Activated CD4-positive, alpha-beta T cell treated with anti-CD3 and anti-CD28 coated beads, Interleukin-2, Interleukin-4, amounts not matched to agents 100 ng/mL and 50 ng/mL, durations not matched to agents 16 hours and 8 hours (primary cell): ENCODE results near the gene KCNJ10.

Experiments used
- DNase-seq: peaks from one replicate; pipeline ENCODE4 v3.0.0-alpha.2; 2020; ENCODE audit warnings: low spot score

KCNJ10 gene

DNA sequence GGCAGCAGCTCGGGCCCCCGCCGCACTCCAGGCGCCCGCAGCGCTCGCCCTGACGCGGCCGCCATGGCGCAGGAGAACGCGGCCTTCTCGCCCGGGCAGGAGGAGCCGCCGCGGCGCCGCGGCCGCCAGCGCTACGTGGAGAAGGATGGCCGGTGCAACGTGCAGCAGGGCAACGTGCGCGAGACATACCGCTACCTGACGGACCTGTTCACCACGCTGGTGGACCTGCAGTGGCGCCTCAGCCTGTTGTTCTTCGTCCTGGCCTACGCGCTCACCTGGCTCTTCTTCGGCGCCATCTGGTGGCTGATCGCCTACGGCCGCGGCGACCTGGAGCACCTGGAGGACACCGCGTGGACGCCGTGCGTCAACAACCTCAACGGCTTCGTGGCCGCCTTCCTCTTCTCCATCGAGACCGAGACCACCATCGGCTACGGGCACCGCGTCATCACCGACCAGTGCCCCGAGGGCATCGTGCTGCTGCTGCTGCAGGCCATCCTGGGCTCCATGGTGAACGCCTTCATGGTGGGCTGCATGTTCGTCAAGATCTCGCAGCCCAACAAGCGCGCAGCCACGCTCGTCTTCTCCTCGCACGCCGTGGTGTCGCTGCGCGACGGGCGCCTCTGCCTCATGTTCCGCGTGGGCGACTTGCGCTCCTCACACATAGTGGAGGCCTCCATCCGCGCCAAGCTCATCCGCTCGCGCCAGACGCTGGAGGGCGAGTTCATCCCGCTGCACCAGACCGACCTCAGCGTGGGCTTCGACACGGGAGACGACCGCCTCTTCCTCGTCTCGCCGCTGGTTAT lies 14.2 kb upstream of the KCNJ10 start:
- DNase-seq = peak; percentile 59

DNA sequence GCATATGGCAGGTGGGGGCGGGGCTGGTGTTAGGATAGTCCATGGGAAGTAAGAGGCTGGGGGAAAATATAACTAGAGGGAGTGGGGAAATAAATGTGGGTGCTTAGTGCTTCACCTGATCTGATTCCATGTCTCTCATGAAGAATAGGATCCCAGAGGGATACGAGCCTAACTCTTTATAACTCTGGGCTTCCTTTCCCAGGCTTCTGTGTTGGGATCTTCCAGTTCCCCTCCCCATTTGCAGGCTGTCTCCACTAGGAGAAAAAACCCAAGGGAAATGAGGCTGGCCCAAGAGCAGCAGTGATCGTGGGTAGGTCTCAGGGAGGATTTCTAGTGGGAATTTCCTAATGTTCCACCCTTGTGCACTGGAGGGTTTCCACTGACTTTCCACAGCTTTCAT lies 13.0 kb upstream of the KCNJ10 start:
- no peak for DNase-seq

DNA sequence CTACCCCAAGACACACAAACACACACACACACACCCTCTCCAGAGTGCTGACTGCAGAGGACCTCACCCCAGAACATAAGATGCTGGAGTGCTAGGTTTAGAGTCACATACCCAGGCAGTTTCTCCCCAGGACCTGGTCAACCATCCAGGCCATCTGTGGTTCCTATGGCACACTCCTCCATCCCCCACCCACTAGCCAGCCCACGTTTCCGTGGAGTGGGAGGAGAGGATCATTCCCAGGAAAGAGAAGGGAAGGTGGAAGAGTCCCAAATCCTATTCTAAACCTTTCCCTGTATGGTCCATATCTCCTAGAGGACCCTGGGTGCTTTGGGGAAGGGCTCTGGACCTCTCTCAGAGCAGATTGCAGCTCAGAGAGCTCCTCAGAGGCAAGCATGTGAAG lies 12.5 kb upstream of the KCNJ10 start:
- DNase-seq = no peak

DNA sequence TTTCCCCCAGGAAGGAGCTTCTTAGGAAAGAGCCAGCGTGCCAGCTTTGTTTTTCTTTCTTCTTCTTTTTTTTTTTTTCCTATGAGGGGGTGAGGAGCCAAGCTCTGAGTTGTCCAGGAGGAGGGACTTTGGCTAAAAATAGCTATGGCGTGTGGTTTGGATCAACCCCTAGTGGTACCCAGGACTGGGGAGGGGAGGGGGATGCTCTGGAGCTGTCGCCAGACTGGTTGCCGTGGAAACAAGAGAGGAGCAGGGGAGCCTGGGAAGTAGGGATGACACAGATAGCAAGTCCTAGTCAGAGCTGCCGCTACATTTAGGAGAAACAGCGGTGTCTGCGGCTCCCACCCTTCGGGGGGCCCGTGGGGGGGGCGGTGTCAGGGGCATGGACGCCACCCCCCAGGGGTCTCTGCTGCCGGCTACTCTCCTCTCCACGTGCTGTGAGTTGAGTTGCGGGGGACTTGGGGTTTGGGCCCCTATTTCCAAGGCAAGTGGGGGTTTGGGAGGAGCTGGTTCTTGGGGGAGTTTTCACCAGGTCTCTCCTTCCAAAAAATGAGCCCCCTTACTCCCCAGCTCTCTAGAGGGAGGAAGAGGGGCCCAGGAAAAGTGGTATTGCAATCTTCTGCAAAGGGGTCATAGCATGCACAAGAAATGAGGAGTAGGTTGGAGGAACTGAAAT lies 11.4 kb upstream of the KCNJ10 start, which contains the start of gene KCNJ9:
TSS of gene KCNJ9 (plus strand) at position 278 of the 676 bp plus-strand sequence. CDS start 2,493 bp downstream, outside the sequence.
- DNase-seq = no peak

DNA sequence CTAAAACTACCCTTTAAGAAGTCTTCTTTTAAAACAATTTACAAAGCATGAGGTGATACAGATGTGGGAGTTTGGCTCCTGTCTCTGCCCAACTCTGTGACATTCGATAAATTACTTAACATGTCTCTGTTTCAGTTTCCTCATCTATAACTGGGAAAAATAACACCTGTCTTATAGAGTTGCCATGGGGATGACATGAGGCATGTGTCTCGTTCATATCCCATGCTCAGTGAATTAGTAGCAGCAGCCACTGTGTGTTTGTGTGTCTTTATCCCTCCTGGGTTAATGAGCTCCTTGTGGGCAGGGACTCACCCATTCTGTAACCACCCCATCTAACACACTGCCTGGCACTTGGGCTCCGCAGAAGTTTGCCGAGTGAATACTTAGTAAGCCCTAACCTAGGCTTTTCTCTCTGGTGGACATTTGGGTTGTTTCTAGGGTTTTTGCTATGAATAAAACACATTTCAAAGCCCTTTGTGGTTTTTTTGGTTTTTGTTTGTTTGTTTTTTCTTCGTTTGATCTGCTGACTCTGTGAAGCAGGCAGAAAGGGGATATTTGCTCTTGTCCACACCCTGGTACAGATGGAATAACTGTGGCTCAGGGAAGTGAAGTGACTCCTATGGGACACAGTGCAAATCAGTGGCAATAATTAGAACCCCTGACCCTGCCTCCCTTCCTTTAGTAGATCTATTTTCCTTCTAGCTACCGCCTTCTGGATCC lies 10.6 kb upstream of the KCNJ10 start:
- no peak for DNase-seq

DNA sequence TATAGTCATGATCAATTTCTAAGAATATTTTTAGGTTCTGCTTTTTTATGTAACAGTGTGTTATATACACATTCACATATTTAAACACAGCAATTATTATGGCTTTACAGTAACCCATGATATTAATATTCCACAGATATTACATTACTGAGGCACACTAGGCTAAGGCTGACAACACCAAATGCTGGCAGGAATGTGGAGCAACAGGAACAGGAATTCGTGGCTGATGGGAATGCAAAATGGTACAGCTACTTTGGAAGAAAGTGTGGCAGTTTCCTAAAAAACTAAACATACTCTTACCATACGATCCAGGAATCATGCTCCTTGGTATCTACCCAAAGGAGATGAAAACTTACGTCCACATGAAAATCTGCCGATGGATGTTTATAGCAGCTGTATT lies 9.5 kb upstream of the KCNJ10 start:
- no peak for DNase-seq

DNA sequence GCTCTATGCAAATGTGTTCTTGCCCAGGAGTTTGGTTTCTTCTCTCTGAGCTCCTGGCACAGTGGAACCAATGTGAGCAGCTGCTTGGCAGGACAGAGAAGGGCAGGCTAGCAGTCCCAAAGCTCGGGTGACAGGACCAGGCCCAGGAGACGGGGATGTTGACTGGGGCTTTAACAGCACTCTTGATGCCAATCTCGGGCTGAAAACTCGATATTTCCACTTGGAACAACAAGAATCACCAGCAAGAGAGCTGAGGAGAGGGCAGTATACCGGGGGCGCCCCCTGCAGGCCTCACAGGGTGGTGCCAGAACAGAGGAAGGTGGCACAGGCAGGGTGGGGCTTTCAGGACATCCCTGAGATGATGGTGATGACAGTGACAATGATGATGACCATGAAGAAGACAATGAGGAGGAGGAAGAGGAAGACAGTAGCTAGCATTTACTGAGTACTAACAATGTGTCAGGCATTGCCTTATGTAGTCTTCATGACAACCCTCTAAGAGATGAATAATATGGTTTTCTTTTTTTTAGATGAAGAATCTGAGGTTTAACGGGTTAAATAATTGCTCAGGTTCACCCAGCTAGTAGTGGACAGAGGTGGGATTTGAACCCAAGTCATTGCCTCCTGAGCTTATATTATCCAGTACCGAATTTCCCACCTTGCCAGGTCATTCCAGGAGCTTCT lies 8.7 kb upstream of the KCNJ10 start:
- peak; percentile 68 for DNase-seq

DNA sequence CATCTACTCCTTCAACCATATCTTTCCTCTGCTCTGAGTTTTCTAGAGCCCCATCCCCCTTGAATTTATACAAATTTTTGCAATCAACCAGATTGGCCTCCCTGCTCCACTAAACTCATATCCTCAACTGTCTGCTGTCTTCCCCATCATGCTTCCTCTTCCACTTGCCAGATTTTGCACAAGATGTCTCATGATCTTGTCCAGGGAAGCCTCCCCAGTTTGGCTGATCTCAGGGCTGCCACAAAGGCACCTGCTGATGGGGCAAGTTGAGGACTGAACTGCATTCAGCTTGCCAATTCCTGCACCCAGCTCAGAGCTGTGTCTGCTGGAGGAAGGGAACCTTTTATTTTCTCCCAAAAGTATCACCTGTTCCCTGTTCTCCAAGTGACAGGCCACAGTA lies 7.5 kb upstream of the KCNJ10 start:
- DNase-seq = no peak

DNA sequence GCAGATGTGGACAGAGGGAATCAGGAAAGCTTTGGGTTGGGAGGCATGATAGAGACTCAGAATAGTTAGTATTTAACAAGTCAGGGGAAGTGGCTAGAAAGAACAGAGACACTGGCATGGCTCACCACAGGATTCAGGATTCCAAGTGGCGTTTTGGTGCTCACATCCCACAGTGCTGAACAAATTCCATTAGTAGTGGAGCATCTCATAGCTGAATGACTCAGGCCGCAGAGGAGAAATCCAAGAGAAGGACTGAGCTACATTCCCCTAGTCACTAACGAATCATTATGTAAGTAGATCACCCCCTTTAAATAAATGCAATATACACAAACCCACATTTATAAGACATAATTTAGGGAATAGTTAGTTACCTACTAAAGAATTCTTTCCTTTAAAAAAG lies 6.3 kb upstream of the KCNJ10 start:
- DNase-seq = no peak

DNA sequence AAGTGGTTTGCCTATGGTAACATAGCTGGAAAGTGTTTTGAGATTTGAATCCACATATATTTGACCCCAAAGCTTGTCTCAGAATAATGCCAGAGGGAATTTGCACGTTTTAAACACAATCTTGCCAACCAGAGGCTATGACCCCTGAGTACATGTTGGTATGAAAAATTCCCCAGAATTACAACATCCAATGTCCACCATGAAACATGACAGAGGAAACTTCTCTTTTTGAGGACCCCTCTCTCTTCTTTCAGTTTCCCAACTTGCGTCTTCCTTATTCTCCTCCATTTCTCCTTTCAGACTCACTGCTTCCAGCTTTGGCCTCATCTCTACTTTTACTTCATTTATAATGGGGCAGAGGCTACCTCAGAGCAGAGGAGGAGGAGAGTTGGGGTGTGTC lies 5.9 kb upstream of the KCNJ10 start:
- no peak for DNase-seq

DNA sequence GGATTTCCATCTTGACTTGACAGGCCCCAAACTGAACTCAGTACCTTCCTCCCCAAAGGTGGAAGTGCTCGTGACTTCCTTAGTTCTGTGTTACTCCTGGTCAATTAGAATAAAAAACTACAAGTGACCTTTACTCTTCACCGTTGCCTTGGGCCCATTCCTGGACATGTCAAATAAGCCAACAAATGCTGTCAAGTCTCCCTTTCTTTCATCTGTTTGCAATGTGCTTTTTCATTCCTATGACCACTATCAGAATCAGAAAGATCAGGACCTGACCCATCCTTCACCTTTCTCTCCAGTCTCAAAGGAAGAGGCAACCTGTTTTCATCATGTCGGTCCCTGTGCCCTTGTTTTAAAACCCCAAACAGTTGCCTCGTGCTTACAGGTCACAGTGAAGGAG lies 4.9 kb upstream of the KCNJ10 start:
- no peak for DNase-seq

DNA sequence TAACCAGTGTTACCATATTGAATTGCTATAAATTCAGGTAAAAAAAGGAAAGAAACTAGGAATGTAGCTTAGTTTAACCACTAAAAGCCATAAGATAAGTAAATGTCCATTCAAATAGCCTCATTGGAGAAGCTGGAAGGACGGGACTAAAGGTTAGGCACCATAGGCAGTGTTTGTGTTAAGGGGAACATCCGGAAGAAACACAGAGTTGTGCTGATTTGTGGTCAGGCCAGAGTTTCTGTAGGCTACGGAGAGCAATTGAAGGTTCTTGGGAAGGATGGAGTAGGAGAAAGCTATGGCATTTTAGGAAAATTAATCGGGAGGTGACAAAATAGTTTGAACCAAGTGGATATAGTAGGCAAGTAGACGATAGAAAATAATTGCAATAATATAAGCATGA lies 1.3 kb upstream of the KCNJ10 start:
- no peak for DNase-seq

DNA sequence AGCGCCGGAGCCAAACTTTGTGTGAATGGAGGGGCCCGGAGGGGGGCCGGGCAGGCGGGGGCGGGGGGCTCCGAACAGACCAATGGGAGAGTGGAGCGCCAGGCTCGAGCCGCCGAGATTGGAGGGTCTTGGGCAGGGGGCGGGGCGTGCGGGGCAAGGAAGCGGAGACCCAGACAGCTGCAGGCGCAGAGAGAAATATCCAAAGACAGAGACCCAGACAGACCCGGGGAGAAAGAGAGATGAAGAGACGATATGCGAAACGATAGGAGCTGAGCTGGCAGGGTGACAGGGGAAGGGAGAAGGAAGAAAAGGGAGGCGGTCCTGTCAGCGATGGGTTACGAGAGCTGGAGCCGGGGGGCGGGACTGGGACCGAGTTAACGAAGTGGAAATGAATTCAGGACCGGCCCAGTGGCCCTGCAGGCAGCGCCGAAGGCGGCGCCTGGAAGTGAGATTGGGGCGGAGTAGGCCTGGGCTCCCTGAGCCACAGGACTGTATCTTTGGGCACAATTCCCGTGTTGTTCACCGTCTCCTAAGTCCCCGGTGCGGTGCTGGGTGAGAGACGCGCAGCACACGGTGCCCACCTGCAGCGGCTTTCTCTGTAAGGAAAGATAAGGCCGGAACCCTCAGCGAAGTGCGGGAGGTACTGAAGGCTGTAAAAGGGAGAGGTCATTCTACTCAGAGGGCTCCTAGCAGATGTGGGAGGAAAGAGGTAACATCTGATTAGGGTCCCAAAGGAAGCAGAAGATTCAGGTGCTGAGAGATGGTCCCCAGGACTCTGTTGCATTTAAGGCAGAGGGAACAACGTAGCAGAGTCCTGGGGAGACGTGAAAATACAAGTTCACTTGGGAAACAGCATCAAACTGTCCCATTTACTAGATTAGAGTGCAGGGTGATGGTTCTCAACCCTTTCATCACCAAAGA lies 543 bp upstream of the KCNJ10 start:
- peak; percentile 28 for DNase-seq

DNA sequence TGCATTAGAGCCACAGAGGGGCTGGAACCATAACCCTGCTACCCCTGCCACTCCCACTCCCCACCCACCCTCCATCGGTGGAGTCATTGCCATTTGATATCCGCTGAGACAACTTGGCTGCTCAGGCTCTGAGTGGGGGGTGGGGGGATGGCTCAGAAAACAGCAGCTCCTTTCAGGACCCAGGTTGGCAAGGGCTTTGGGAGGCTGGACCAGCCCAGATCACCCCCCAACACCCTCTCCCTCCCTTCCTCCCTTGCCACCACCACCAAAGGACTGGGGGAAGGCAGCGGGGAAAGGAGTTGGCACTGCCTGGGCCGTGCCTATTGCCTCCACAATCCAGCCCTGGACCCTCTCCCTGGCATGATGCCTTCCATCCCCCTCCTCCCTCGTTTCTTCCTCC lies 1.7 kb downstream of the KCNJ10 start:
- no peak for DNase-seq

DNA sequence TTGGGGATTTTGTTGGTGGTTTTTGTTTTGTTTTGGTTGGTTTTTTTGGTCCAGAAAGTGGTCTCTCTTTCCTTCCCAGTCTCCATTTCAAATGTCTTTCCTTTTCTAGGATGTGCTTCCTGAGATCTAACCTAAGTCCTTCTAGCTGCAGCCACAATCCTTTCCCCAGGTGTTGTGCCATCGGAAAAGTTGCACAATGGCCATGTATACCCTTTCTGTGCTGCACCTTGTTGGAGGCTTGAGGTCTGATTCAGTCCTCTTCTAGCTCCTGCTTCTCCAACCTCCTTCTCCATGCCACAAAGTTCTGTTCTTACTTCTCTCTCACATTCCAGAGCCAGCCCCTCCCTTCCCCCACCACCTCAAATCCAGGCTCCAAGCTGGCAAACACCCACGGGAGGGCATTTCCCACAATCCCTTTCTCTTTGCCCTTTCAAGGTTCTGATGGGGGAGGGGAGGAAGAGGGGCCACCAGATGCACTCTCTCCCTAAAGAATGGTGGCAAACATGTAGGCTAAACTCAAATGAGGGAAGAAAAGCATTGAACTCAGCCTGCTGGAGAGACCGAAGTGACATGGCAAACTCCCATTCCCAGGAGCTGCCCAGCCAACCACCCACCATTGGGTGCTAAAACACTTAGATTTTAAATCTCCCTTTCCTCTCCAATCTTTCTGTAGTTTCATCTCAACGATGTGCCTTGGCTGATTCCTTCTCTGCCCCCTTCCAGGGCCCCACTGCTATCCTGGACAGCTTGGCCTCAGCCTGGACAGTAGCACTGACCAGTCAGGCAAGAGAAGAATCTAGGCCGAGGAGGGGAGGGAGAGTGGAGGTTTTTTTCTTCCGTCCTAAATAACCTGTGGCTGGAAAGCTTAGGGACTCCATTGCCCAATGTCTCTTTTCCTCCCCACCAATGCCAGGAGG lies 2.9 kb downstream of the KCNJ10 start:
- DNase-seq = no peak

DNA sequence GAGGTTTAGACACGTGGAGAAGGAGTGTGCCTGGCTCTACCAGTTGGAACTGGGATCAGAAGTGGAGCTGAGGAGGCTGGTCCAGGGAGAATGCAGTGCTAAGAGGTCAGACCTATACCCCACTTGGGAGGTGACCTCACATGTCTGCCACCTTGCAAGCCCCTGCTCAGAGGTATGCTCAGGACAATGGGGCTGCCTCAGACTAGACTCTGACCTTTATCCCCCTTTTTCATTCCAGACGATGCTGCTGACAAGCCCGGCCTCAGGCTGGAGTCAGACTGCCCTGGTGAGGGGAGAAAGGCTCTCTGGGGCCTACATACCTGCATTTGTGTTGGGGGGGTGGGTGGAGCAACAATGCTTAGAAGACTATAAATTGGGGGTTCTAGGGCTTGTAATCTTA lies 5.2 kb downstream of the KCNJ10 start:
- DNase-seq = no peak

DNA sequence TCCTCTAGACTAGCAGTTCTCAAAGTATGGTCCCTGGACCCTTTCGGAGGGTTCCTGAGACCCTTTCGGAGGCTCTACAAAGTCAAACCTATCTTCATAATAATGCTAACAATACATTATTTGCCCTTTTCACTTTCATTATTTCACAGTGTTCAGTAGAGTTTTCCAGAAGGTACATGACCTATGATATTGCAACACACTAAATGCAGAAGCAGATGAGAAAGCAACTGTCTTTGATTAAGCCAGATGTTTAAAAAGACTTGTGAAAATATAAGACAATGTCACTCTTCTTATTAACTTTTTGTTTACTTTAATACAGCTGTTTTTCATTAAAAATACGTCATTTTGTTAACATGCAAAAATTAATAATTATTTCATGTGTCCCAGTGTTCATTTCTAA lies 5.8 kb downstream of the KCNJ10 start:
- DNase-seq = no peak

DNA sequence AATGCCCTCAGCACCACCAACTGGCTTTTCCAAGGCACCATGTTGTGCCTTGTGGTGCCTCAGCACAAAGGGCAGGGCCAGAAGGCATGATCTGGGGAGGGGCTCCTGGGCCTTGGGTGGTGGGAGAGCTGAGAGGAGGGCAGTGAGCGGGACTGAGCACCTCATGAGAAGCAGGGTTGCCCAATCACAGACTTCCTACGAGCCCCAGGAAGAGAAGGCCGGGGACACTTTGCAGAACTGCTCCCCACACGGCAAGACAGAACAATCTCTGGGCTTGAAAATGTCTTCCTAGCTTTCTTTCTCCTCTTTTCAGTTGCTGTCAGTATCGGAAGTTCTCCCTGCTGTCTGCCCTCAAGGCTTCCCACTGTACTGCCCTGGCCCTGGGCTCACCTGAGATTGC lies 6.8 kb downstream of the KCNJ10 start:
- no peak for DNase-seq

DNA sequence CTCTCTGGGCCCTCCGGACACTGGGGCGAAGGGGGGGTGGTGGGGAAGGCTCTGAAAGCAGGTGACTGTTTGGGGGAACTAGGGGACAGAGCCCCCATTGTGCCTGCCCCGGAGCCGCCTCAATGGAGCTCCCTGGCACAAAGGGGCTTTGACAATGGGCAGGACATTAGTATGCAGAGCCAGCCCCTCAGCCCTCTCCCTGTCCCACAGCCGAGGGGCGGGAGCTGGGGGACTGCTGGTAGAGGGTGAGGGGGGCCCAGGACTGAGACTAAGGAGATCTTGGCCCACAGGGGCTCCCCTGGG lies 7.8 kb downstream of the KCNJ10 start:
- DNase-seq = no peak
